Measurements from ENCODE around the gene ELL2. TPM values are rescaled to one million over a fixed set of nuclear protein-coding genes. Genes with fewer than 3 reads are reported as not detected.

The ELL2 gene
- total and polyA plus RNA-seq, 2 of the 13 experiments (the other 11 are each of a cell fraction or from before 2014, with no cell fraction given), result 78.9 to 97.1 TPM

DNA sequence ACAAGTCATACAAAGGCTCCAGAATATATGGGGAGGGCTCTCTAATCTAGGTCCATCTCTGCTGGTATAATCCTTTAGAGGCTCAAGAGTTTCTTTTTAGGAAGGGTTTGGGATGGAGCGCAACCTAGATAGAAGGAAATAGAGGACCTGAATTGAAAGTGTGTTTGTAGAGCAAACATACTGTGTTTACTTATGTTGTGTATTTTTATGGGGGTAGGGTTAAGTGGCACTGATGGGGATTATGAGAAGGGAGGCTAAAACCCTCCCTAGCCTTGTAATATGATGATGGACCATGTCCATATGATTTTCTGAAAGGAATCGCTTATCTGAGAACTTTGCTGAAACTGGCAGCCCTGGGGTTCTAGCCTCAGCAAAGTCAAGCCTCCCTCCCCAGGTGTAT lies 4.4 kb upstream of the ELL2 start (continued):
- no peak for TF ChIP-seq ADNP (CRISPR knock-in tag; IDR thresholded peaks at IDR 0.05)
- no peak for TF ChIP-seq KLF15 (CRISPR knock-in tag; IDR thresholded peaks at IDR 0.05; ENCODE audit: borderline replicate concordance)
- 0 out of 2 replicates have a peak, but pooled peaks have one; percentile 50 for TF ChIP-seq ZNF747 (CRISPR knock-in tag; IDR thresholded peaks at IDR 0.05; ENCODE audit: borderline replicate concordance)
- TF ChIP-seq ZNF709 (CRISPR knock-in tag; IDR thresholded peaks at IDR 0.05), result no peak
- TF ChIP-seq ZNF891 (CRISPR knock-in tag; IDR thresholded peaks at IDR 0.05), result no peak
- TF ChIP-seq CSRNP1 (CRISPR knock-in tag; IDR thresholded peaks at IDR 0.05), result no peak
- no peak for TF ChIP-seq CHCHD3 (CRISPR knock-in tag; IDR thresholded peaks at IDR 0.05)
- TF ChIP-seq, protein P1, sequence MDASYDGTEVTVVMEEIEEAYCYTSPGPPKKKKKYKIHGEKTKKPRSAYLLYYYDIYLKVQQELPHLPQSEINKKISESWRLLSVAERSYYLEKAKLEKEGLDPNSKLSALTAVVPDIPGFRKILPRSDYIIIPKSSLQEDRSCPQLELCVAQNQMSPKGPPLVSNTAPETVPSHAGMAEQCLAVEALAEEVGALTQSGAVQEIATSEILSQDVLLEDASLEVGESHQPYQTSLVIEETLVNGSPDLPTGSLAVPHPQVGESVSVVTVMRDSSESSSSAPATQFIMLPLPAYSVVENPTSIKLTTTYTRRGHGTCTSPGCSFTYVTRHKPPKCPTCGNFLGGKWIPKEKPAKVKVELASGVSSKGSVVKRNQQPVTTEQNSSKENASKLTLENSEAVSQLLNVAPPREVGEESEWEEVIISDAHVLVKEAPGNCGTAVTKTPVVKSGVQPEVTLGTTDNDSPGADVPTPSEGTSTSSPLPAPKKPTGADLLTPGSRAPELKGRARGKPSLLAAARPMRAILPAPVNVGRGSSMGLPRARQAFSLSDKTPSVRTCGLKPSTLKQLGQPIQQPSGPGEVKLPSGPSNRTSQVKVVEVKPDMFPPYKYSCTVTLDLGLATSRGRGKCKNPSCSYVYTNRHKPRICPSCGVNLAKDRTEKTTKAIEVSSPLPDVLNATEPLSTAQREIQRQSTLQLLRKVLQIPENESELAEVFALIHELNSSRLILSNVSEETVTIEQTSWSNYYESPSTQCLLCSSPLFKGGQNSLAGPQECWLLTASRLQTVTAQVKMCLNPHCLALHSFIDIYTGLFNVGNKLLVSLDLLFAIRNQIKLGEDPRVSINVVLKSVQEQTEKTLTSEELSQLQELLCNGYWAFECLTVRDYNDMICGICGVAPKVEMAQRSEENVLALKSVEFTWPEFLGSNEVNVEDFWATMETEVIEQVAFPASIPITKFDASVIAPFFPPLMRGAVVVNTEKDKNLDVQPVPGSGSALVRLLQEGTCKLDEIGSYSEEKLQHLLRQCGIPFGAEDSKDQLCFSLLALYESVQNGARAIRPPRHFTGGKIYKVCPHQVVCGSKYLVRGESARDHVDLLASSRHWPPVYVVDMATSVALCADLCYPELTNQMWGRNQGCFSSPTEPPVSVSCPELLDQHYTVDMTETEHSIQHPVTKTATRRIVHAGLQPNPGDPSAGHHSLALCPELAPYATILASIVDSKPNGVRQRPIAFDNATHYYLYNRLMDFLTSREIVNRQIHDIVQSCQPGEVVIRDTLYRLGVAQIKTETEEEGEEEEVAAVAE (CRISPR knock-in tag; IDR thresholded peaks at IDR 0.05; ENCODE audit: borderline replicate concordance), result no peak
- TF ChIP-seq, protein P2, sequence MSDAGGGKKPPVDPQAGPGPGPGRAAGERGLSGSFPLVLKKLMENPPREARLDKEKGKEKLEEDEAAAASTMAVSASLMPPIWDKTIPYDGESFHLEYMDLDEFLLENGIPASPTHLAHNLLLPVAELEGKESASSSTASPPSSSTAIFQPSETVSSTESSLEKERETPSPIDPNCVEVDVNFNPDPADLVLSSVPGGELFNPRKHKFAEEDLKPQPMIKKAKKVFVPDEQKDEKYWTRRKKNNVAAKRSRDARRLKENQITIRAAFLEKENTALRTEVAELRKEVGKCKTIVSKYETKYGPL (CRISPR knock-in tag; IDR thresholded peaks at IDR 0.05), result no peak
- 0 out of 2 replicates have a peak, but pooled peaks have one; percentile 28 for TF ChIP-seq ZMYM3 (CRISPR knock-in tag; IDR thresholded peaks at IDR 0.05)
- TF ChIP-seq CBFB (CRISPR knock-in tag; IDR thresholded peaks at IDR 0.05), result no peak
- TF ChIP-seq IRX3 (CRISPR knock-in tag; IDR thresholded peaks at IDR 0.05; ENCODE audit: borderline replicate concordance, low read depth), result no peak
- TF ChIP-seq FUBP1 (CRISPR knock-in tag; IDR thresholded peaks at IDR 0.05; ENCODE audit: borderline replicate concordance), result no peak
- TF ChIP-seq, protein P3, sequence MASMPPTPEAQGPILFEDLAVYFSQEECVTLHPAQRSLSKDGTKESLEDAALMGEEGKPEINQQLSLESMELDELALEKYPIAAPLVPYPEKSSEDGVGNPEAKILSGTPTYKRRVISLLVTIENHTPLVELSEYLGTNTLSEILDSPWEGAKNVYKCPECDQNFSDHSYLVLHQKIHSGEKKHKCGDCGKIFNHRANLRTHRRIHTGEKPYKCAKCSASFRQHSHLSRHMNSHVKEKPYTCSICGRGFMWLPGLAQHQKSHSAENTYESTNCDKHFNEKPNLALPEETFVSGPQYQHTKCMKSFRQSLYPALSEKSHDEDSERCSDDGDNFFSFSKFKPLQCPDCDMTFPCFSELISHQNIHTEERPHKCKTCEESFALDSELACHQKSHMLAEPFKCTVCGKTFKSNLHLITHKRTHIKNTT (CRISPR knock-in tag; IDR thresholded peaks at IDR 0.05), result no peak
- TF ChIP-seq, protein P4, sequence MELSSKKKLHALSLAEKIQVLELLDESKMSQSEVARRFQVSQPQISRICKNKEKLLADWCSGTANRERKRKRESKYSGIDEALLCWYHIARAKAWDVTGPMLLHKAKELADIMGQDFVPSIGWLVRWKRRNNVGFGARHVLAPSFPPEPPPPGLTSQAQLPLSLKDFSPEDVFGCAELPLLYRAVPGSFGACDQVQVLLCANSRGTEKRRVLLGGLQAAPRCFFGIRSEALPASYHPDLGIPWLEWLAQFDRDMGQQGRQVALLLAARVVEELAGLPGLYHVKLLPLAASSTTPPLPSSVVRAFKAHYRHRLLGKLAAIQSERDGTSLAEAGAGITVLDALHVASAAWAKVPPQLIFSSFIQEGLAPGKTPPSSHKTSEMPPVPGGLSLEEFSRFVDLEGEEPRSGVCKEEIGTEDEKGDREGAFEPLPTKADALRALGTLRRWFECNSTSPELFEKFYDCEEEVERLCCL (CRISPR knock-in tag; IDR thresholded peaks at IDR 0.05; ENCODE audit: borderline replicate concordance), result no peak
- TF ChIP-seq, protein P5, sequence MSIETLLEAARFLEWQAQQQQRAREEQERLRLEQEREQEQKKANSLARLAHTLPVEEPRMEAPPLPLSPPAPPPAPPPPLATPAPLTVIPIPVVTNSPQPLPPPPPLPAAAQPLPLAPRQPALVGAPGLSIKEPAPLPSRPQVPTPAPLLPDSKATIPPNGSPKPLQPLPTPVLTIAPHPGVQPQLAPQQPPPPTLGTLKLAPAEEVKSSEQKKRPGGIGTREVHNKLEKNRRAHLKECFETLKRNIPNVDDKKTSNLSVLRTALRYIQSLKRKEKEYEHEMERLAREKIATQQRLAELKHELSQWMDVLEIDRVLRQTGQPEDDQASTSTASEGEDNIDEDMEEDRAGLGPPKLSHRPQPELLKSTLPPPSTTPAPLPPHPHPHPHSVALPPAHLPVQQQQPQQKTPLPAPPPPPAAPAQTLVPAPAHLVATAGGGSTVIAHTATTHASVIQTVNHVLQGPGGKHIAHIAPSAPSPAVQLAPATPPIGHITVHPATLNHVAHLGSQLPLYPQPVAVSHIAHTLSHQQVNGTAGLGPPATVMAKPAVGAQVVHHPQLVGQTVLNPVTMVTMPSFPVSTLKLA (IDR thresholded peaks at IDR 0.05), result no peak

All from HepG2 (cell line).